NCI-H2227 (cell line): Measurements from ENCODE around the gene SLFN12L.
"Not testable (repeated sequence)": the region's sequence is repeated elsewhere in the genome, so short reads cannot be mapped to it uniquely, and the experiment has no call there.

Source experiments
- DNase-seq: peaks from one replicate; lab custom pipeline; 2025; ENCODE audit not compliant: unreplicated experiment; lab: John Stamatoyannopoulos, UW

SLFN12L gene

DNA sequence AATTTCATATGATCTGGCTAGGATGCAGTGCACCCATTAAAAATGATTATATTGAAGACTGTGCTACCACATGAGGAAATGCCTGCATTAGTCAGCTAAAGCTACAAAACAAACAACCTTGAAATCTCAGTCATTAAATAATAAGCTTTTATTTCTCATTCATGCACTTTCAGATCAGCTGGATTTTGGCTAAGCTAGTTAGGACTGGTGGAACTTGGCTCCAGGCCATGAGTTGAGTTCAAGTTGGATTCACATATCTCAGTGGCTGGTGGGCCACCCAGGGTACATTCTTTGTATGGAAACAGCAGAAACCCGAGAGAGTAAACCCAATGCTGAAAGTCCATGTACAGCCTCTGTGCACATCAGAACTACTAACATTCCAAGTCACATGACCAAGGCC is 6.4 kb upstream of the SLFN12L start:
- DNase-seq: no peak

DNA sequence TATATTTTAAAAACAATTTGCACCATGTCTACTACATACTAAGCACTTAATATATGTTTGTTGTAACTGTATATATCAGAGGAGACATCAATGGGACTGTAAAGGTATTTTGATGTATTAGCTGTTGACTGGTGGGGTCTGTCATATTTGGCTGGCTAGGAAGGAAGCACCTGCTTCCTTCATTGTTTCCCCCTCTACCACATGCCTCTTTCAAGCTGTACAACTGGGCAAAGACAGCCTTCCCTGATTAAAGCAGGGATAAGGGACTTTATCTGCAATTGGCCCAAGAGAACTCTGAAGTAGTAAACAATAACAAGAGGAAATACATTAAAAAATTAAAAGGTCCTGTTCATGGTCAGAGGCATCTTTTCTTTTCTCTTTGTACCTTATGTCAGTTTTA is 5.5 kb upstream of the SLFN12L start:
- no peak for DNase-seq

DNA sequence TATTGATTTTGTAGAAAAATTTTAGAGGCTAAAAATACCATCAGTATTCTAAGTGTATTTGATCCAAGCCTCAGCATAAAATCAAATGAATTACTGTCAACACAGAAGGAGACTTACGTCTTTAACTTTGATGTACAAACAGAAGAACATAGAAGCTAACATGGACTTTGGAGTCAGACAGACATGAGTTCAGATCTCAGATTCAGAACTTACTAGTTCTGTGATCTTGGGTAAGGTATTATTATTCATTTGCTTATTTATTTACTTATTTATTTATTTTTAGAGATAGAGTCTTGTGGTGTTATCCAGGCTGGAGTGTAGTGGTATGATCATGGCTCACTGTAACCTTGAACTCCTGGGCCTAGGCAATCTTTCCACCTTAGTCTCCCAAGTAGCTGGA is 4.0 kb upstream of the SLFN12L start:
- peak; percentile 50 for DNase-seq

DNA sequence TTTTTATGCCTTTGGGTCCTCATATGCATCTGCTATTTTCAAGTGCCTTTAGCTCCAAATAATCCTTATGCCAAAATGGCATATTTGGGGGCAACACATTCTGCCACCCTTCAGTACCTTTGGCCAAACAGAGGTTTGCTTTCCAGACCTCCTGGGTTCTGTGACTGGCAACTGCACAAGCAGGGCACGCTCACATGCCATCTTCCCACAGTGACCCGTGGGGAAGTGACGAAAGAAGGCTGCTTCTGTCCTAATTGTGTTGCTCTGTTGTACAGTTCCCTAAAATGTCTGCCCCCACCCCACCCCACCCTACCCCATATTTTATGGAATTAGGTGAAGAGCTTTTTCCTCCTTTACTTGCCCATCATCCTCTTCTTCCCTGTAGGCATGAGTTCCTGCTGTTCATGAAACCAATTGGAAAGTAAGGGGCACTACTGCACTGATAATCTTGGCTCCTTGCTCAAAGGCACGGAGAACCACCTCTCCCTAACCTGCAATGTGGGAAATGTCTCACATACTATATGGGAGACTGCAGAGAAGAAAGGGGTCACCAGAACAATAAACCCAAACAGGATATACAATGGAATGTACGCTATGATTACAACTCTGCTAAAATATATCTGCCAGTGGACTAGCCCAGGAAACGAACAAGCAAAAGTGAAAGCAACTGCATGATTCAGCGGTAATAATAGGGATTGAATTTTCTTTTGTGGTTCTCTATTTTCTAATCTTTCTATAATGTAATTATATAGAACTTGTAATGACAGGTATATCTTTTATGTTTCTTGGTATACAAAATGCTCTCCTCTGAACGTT is 3.3 kb upstream of the SLFN12L start:
- peak; percentile 50 for DNase-seq

DNA sequence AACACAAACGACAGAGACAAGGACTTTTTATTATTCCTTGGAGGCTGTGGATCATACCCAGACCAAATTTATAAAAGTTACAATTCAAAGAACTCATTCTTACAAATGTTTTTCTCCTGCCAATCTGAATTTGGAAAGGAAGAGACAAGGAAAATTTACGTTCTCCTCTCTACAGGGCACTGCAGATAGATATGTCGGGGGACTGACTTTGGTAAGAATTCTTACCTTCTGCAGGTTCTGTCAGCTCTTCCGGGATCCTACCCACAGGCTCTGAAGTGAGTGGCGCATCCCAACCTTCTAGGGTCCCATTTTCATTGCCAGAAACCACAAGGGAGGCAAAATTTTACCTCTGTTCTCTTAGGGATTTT is 2.2 kb upstream of the SLFN12L start:
- DNase-seq: no peak

DNA sequence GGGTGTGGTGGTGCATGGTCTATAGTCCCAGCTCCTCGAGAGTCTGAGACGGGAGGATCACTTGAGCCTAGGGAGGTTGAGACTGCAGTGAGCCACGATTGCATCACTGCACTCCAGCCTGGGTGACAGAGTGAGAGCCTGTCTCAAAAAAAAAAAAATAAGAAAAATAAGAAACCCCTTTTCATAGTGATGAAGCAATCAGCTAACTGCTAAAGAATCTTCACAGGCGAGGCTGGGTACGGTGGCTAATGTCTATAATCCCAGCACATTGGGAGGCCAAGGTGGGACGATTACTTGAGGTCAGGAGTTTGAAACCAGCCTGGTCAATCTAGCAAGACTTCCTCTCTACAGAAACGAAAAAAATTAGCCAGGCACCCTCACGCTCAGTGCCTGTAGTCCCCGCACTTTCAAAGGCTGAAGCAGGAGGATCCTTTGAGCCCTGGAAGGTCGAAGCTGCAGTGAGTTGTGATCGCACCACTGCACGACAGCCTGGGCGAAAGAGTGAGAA is 760 bp downstream of the SLFN12L start:
- DNase-seq: no peak

DNA sequence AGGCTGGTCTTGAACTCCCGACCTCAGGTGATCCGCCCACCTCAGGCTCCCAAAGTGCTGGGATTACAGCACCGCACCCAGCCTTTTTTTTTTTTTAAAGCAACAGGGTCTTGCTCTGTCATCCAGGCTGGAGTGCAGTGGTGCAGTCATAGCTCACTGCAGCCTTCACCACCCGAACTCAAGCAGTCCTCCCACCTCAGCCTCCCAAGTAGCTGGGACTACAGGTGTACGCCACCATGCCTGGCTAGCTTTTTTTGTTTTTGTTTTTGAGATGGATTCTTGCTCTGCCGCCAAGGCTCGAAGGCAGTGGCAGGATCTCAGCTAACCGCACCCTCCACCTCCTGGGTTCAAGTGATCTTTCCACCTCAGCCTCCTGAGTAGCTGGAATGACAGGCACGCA is 2.1 kb downstream of the SLFN12L start:
- DNase-seq: not testable (repeated sequence)

DNA sequence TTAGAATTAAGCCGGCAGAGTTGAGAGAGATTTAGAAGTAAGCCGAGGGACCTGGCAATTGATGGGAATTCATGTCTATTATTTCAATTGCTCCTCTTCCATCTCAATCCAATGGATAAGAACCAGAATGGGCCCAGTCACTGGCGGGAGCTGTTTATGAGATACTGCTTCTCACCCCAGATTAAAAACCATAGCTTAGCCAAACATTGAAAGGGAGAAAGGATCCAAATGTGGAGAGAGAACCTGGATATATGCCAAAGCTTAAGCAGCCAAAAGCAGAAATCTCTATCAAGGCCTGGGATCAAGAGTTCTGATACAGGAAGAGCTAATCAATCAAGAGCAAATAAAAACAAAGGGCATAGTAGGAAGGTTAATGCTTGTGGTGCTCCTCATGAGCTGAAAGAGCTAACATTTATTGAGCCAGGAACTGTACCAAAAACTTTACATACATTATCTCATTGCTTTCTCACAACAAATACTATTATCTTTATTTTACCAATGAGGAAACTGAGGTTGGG is 2.8 kb downstream of the SLFN12L start:
- DNase-seq: no peak

DNA sequence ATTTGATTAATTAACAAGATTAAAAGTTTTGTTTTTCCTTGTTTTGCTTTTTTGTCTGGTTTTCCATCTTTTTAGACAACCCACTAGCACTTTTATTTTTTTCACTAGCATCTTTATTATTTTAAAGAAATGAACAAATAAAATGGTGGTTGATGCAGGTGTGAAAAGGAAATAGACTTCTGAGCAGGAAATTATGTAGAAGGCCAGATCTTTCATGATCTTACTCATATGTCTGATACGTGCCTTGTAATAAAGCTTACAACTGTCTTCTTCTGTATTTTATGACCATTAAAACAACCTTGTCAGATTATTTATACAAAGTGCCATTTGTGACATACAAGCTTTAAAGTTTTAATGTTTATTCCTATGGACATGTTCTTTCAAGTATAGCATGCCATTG is 6.3 kb downstream of the SLFN12L start:
- no peak for DNase-seq

DNA sequence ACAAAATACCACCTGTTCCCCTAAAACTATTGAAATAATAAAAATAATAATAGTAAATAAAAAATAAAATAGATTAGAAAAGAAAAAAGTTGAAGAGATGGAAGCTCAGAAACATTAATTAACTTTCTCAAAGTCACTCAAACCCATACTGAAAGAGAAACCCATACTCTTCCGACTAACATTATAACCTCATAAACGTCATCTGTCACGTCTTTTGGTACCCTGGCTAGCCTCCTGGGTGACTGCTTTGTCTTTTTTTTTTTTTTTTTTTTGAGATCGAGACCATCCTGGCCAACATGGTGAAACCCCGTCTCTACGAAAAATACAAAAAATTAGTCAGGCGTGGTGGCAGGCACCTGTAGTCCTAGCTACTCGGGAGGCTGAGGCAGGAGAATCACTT is 7.6 kb downstream of the SLFN12L start:
- no peak for DNase-seq

DNA sequence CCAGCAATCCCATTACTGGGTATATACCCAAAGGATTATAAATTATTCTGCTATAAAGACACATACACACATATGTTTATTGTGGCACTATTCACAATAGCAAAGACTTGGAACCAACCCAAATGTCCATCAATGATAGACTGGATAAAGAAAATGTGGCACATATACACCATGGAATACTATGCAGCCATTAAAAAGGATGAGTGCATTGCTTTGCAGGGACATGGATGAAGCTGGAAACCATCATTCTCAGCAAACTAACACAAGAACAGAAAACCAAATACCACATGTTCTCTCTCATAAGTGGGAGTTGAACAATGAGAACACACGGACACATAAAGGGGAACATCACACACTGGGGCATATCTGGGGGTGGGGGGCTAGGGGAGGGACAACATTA is 8.2 kb downstream of the SLFN12L start:
- not testable (repeated sequence) for DNase-seq

DNA sequence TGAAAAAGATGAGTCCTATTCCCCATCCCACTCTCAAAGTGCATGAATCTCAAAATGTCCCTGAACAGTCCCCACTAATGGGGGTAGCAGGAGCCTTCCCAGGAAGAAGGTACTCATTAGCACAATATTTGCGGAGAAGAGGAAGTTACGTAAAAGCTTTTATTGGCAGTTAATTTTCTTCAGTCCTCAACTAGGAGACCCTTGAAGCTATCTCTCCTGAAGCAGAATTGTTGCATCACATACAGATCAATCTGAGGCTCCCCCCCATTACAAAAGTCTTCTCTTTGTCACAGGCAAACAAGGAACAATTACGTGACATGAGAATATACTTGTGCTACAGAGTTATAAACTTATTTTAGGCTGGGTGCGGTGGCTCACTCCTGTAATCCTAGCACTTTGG is 14.2 kb downstream of the SLFN12L start:
- DNase-seq: no peak

DNA sequence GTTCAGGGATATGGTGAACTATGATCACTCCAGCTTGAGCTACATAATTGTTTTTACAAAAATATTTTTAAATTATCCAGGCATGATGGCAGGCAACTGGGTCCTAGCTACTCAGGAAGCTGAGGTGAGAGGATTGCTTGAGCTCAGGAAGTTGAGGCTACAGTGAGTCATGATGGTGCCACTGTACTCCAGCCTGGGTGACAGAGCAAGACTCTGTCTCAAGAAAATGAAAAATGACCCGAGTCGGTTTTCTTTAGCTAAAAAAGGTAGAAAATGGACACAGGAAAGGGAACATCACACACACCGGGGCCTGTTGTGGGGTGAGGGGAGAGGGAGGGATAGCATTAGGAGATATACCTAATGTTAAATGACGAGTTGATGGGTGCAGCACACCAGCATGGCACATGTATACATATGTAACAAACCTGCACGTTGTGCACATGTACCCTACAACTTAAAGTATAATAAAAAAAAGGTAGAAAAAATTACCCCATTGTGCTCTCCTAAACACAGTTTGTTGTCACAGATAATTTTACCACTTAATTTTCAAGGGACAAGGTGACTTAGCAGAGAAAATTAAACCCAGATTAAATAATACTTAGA is 15.7 kb downstream of the SLFN12L start:
- DNase-seq: not testable (repeated sequence)

DNA sequence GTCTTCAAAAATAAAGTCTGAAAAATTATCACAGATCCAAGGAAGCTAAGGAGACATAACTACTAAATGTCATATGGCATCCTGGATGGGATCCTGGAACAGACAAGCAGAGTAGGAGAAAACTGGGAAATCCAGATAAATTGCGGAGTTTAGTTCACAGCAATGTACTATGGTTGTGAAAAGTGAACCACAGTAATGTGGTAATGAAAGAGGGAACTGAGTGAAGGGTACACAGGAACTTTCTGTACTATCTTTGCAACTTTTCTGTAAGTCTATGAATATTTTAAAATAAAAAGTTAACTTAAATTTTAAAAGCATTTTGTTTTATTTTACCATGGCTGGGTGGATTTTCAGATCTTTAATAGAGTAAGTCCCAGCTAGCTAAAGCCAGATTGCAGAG is 16.3 kb downstream of the SLFN12L start:
- DNase-seq: no peak

DNA sequence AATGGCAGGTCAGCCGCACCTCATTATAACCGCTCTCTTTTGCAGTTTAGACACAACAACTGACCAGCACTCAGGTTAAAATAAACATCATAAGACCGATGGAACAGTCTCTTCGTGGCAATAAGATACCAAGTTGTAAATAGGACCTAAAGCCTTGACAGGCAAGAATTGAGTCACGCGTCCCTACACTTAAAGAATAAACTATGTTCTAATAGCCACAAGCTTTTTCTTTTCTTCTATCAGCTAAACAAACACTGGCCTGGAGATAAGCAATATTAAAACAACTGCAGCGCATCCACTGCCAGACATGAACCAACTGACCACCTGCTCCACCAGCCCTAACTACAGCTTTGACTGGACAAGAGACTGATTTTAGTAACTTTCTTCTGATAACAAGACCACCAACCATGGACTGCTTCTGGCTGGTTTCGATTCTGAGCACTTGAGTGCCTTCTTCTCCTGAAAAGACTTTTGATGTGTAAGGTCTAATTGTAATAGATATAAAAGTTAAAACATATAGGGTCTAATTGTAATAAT is 17.5 kb downstream of the SLFN12L start:
- no peak for DNase-seq

DNA sequence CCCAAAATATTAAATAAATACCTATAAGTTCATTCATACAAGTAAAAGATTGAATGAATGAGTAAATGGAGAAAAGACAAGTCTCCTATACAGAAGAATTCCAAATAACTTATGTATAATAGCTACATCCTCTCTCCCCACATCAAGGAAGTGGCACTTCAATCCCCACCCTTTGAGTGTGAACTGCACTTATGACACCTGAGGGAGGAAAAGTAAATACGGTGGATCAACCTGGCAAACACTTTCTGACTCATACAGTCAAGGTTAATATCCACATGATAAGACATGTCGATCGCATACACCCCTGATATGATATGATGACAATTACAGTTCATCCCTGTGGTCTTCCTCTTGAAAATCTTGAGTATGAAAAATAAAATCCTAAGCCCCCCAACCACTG is 18.0 kb downstream of the SLFN12L start:
- no peak for DNase-seq

DNA sequence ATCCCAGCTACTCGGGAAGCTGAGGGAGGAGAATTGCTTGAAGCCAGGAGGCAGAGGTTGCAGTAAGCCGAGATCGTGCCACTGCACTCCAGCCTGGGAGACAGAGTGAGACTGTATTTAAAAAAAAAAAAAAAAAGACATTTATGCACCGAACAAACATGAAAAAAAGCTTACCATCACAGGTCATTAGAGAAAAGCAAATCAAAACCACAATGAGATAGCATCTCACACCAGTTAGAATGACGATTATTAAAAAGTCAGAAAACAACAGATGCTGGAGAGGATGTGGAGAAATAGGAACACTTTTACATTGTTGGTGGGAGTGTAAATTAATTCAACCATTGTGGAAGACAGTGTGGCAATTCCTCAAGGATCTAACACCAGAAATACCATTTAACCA is 19.0 kb downstream of the SLFN12L start:
- not testable (repeated sequence) for DNase-seq

DNA sequence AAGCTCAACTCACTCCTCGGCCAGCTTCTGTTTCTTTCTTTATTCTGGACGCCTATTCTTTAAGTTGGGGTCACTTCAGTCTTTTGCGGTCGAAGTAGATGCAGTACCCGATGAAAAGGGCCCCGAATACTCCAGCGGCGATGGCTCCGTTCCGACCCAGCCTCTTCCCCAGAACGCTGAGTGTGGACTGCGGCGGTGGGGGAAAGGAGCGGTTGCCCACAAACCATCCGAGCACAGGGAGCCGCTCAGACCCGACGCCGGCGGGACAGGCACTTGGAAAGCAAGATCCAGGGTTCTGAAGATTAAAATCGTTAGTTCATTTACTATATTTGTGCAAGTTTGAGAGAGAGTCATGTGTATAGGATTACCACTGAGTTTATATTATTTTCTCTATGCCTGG is 22.5 kb downstream of the SLFN12L start:
- DNase-seq: no peak

DNA sequence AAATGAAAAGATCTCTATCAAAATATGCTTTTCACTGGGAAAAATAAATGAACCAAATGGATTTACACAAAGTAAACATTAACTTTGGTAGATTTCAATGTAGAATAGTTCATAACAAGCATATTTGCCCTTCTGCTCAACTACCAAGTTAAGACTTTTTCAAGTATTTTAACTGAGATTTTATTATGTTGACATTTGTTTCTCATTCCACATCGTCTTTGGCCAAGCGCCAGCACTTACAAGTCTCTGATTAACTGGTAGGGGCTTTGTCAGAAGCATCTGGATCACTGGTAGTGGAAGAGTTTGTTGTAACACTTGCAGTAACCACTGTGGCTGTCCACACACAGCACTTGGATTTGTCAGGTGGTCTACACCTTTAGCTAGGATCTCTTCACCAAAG is 22.9 kb downstream of the SLFN12L start:
- no peak for DNase-seq

DNA sequence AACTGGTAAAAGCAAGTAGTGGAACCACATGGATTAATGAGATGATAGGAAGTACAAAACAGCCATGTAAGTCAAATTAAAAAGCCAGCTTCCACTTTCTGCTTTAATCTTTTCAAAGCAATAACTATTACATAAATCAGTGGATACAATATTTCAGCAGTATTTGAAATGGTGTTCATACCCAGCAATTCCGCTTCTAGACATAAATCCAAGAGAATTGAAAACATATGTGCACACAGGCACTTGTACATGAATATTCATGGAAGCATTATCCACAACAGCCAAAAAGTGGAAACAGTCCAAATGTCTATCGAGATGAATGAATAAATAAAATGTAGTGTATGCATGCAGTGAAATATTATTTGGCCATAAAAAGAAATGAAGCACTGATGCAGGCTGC is 27.4 kb downstream of the SLFN12L start:
- no peak for DNase-seq

DNA sequence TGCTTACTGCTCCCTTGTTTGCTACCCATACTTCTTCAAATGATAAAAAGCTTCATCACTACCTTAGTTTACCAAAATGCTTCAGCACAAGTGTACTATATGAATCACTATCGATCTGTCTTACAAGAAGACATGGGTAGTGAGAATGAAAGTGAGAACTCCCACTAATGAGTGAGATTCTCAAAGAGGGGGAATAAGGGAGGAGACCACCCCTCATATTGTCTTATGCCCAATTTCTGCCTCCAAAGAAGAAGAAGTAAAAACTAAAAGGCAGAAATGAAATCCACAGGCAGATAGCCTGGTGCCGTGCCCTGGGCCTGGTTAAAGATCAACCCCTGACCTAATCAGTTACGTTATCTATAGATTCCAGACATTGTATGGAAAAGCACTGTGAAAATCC is 29.8 kb downstream of the SLFN12L start:
- not testable (repeated sequence) for DNase-seq

DNA sequence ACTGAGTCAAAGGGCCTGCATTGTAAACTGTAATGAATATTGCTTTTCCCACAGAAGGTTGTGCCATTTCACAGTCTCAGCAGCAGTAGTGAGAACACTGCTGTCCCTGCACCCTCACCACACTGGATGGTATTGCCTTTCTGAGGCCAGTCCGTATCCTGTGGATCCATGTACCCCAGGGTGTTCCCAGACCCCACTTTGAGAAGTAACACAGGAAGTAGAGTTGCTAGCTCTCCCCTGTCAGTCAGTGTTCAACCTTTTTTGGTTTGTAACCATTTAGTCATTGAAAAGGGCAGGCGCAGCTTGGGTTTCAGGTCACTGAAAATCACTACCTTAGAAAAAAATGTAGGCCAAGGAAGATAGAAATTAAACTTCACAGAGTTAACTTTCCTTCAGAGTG is 37.9 kb downstream of the SLFN12L start:
- no peak for DNase-seq
